Measurements from ENCODE around the gene CRHBP.

DNA sequence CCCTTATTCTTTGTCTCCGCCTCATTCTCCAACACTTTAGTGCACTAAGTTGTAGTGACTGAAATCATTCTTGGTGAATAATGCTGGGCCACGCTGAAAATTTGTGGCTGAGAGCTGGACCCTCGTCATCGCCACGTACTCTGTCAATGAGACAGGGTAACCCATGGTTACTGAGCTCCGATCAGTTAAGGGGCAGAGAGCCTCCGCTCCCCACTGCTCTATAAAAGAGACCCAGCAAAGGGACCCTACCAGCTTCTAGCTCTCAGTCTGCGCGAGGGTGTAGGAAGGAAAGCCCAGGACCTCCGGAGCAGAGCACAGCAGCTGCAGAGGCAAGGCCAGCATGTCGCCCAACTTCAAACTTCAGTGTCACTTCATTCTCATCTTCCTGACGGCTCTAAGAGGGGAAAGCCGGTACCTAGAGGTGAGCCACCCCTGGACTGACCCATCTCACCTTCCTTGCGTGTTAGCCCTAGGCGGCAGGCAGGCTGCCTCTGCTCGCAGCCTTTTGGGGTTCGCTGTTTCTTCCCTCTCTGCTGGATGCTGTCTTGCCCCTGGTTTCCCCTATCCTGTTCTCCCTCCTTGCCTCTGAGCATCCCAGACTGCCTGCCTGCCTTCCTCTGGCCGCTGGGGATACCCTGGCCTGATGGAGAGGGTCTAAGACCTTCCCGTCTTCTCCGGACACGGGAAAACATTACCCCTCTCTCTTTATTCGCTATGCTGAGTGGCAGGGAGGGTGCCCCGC, at the start of gene CRHBP:
- no peak for TF ChIP-seq EZH2 (IDR thresholded peaks at IDR 0.05; ENCODE audit: low read depth)
- TF ChIP-seq, protein P1, sequence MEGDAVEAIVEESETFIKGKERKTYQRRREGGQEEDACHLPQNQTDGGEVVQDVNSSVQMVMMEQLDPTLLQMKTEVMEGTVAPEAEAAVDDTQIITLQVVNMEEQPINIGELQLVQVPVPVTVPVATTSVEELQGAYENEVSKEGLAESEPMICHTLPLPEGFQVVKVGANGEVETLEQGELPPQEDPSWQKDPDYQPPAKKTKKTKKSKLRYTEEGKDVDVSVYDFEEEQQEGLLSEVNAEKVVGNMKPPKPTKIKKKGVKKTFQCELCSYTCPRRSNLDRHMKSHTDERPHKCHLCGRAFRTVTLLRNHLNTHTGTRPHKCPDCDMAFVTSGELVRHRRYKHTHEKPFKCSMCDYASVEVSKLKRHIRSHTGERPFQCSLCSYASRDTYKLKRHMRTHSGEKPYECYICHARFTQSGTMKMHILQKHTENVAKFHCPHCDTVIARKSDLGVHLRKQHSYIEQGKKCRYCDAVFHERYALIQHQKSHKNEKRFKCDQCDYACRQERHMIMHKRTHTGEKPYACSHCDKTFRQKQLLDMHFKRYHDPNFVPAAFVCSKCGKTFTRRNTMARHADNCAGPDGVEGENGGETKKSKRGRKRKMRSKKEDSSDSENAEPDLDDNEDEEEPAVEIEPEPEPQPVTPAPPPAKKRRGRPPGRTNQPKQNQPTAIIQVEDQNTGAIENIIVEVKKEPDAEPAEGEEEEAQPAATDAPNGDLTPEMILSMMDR (conservative IDR thresholded peaks at IDR 0.05), result no peak

All from PC-9 (cell line).